Astrocyte (in vitro differentiated cells and primary cell): Measurements from ENCODE around the gene KCNA5. TPM values are rescaled to one million over a fixed set of nuclear protein-coding genes. Genes with fewer than 3 reads are reported as not detected.
A peak's percentile ranks its signal among the peaks of the same experiment; 100 is the strongest.

Experiments used
- DNase-seq: peaks from one replicate; pipeline ENCODE4 v3.0.0-alpha.2; 2010; ENCODE audit warnings: low read depth
- FAIRE-seq: peaks from 2 replicates; lab custom pipeline; 2011; peaks lifted over from hg19 to GRCh38; lab: Jason Lieb, UNC
- H2AFZ ChIP-seq: 2 replicates; pipeline ENCODE4 v1.6.0; 2012; ENCODE audit warnings: low read depth, low read length, inconsistent platforms
- H3K27ac ChIP-seq: 2 replicates; pipeline ENCODE4 v1.5.1; 2011; ENCODE audit warnings: low read depth, low read length, inconsistent platforms
- H3K27me3 ChIP-seq: 2 replicates; pipeline ENCODE4 v1.6.0; 2011; ENCODE audit warnings: low read length, inconsistent platforms; ENCODE audit not compliant: insufficient read depth
- H3K36me3 ChIP-seq: 2 replicates; pipeline ENCODE4 v1.5.1; 2011; ENCODE audit warnings: low read length, inconsistent platforms; ENCODE audit not compliant: insufficient read depth
- H3K4me1 ChIP-seq: 2 replicates; pipeline ENCODE4 v1.5.1; 2011; ENCODE audit warnings: low read length, inconsistent platforms; ENCODE audit not compliant: insufficient read depth
- H3K4me2 ChIP-seq: 2 replicates; pipeline ENCODE4 v1.6.0; 2012; ENCODE audit warnings: low read length, inconsistent platforms
- H3K4me3 ChIP-seq: 2 replicates; pipeline ENCODE4 v1.5.1; 2011; ENCODE audit warnings: low read depth, mild to moderate bottlenecking, low read length, inconsistent platforms; ENCODE audit not compliant: insufficient read depth
- H3K79me2 ChIP-seq: 2 replicates; pipeline ENCODE4 v1.6.0; 2012; ENCODE audit warnings: mild to moderate bottlenecking, low read length, inconsistent platforms; ENCODE audit not compliant: insufficient read depth
- H3K9ac ChIP-seq: 2 replicates; pipeline ENCODE4 v1.6.0; 2012; ENCODE audit warnings: mild to moderate bottlenecking, low read length, inconsistent platforms
- H3K9me3 ChIP-seq: 2 replicates; pipeline ENCODE4 v1.5.1; 2012; ENCODE audit warnings: low read depth, mild to moderate bottlenecking, low read length, inconsistent platforms; ENCODE audit not compliant: insufficient read depth
- H4K20me1 ChIP-seq: 2 replicates; pipeline ENCODE4 v1.6.0; 2012; ENCODE audit warnings: low read length, inconsistent platforms; ENCODE audit not compliant: insufficient read depth
- H3K27ac Mint-ChIP-seq: one replicate; pipeline ENCODE4 v1.8.0; 2021; ENCODE audit warnings: mild to moderate bottlenecking, mixed read lengths; ENCODE audit not compliant: unreplicated experiment
- H3K27me3 Mint-ChIP-seq: one replicate; pipeline ENCODE4 v1.8.0; 2021; ENCODE audit warnings: low read depth, mixed read lengths; ENCODE audit not compliant: unreplicated experiment
- H3K36me3 Mint-ChIP-seq: one replicate; pipeline ENCODE4 v1.8.0; 2021; ENCODE audit warnings: low read depth, mixed read lengths; ENCODE audit not compliant: unreplicated experiment
- H3K4me1 Mint-ChIP-seq: one replicate; pipeline ENCODE4 v1.8.0; 2021; ENCODE audit warnings: low read depth, mixed read lengths; ENCODE audit not compliant: unreplicated experiment
- H3K4me3 Mint-ChIP-seq: one replicate; pipeline ENCODE4 v1.8.0; 2021; ENCODE audit warnings: mild to moderate bottlenecking, moderate library complexity, mixed read lengths; ENCODE audit not compliant: unreplicated experiment
- H3K9me3 Mint-ChIP-seq: one replicate; pipeline ENCODE4 v1.8.0; 2021; ENCODE audit warnings: mild to moderate bottlenecking, mixed read lengths; ENCODE audit not compliant: unreplicated experiment
- EZH2 ChIP-seq: IDR thresholded peaks from 2 replicates; pipeline ENCODE4 v1.6.1; 2012; ENCODE audit warnings: mild to moderate bottlenecking, low read length, inconsistent platforms; ENCODE audit not compliant: insufficient read depth
- total RNA-seq: library from RNA; stranded (reverse); gene quantifications from 2 replicates; pipeline ENCODE4 v1.2.1, GENCODE V29; 2021
- TF ChIP-seq, protein P1 (sequence below): IDR thresholded peaks from 2 replicates; pipeline ENCODE4 v1.5.1; 2011; ENCODE audit warnings: low read depth, mild to moderate bottlenecking, inconsistent platforms, low read length, moderate library complexity; ENCODE audit not compliant: insufficient read depth

The KCNA5 gene
- total RNA-seq, 1 donor from 2014 or later = not detected

DNA sequence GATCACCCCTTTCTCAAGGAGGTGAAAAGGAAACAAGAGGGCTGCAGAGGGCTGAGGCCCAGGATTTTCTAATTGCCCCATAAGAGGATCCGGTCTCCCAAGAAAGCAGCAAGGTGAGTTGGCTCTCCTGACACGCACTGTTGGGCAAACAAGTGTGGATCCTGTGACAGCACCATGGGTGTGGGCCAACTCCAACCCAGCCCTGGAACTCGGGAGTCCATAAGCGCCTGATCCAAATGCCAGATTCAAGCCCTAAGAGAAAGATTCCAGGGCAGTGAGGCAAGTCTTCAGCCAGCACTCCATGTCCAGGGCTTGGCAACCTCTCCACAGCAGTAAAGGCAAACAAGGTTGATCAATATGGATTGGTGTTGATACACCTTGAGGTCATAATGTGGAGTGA, 33.1 kb downstream of the KCNA5 start:
- DNase-seq = no peak
- TF ChIP-seq, protein P1, sequence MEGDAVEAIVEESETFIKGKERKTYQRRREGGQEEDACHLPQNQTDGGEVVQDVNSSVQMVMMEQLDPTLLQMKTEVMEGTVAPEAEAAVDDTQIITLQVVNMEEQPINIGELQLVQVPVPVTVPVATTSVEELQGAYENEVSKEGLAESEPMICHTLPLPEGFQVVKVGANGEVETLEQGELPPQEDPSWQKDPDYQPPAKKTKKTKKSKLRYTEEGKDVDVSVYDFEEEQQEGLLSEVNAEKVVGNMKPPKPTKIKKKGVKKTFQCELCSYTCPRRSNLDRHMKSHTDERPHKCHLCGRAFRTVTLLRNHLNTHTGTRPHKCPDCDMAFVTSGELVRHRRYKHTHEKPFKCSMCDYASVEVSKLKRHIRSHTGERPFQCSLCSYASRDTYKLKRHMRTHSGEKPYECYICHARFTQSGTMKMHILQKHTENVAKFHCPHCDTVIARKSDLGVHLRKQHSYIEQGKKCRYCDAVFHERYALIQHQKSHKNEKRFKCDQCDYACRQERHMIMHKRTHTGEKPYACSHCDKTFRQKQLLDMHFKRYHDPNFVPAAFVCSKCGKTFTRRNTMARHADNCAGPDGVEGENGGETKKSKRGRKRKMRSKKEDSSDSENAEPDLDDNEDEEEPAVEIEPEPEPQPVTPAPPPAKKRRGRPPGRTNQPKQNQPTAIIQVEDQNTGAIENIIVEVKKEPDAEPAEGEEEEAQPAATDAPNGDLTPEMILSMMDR = no peak
- no peak for TF ChIP-seq EZH2
- H3K9me3 Mint-ChIP-seq = no peaks in the 10 kb centered on the region
- Histone ChIP-seq H3K27ac (no peak overlapping the region), H3K4me2 (no peak overlapping the region), H3K9me3 (no peaks in the 10 kb centered on the region), H3K36me3 (no peaks in the 10 kb centered on the region), H3K27me3 (peaks cover 4% of the 10 kb centered on the region), H3K4me1 (peaks cover 5% of the 10 kb centered on the region), H3K4me3 (no peak overlapping the region), H3K79me2 (no peaks in the 10 kb centered on the region), H2AFZ (no peak overlapping the region), H4K20me1 (no peaks in the 10 kb centered on the region), H3K9ac (no peak overlapping the region)
- peaks cover 47% of the 10 kb centered on the region for H3K27me3 Mint-ChIP-seq
- no peaks in the 10 kb centered on the region for H3K36me3 Mint-ChIP-seq
- H3K4me3 Mint-ChIP-seq = no peak overlapping the region
- peaks cover 22% of the 10 kb centered on the region for H3K4me1 Mint-ChIP-seq
- no peak overlapping the region for H3K27ac Mint-ChIP-seq
- FAIRE-seq = no peak

DNA sequence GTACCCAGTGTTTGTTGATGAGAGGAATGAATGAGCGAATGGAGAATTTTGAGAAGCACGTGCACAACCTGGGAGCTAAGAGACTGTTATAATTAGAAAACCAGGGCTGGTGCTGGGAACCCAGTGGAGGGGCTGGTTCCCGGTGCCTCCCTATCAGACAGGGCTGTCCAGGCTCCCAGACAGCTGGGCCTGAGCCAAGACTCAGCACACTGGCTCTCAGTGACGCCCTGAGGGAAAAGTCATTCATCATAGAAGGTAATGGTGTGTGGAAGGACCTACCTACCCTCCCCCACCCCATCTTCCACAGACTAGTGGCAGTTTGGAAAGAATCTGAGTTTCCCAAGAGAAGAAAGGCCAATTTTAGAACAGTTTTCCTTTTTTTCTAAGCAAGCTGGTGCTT, 34.7 kb downstream of the KCNA5 start:
- H3K27ac ChIP-seq = no peak overlapping the region
- peaks cover 4% of the 10 kb centered on the region for H3K27me3 ChIP-seq
- H3K9ac ChIP-seq = no peak overlapping the region
- H2AFZ ChIP-seq = no peak overlapping the region
- FAIRE-seq (no peak), DNase-seq (peak; percentile 20)
- H3K4me1 ChIP-seq = peaks cover 5% of the 10 kb centered on the region
- no peak for TF ChIP-seq EZH2
- TF ChIP-seq, protein P1 = no peak
- no peak overlapping the region for H3K27ac Mint-ChIP-seq
- no peaks in the 10 kb centered on the region for H3K9me3 ChIP-seq
- H3K79me2 ChIP-seq = no peaks in the 10 kb centered on the region
- no peaks in the 10 kb centered on the region for H3K9me3 Mint-ChIP-seq
- H3K4me1 Mint-ChIP-seq = peaks cover 22% of the 10 kb centered on the region
- H3K4me3 Mint-ChIP-seq = no peak overlapping the region
- no peaks in the 10 kb centered on the region for H3K36me3 ChIP-seq
- no peaks in the 10 kb centered on the region for H3K36me3 Mint-ChIP-seq
- H3K4me2 ChIP-seq = no peak overlapping the region
- H3K27me3 Mint-ChIP-seq = peaks cover 40% of the 10 kb centered on the region
- no peak overlapping the region for H3K4me3 ChIP-seq
- no peaks in the 10 kb centered on the region for H4K20me1 ChIP-seq

DNA sequence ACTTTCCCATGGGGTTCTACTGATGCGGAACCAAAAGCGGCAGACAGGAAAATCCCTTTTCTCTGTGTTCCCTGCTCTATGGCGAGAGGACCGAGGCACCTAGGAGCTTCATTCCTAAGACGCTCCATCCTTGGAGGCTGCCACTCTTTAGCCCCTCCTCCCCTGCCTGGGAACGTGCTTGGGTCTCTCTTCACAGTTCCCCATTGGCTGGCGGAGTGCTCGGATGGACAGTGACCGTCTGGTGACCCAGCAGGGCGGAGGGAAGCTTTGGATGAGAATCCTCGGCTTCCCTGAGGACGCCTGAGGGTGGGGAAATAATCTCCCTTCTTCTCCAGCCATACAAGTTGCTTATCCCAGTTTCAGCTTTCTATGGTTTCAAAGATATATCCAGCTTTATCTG, 37.3 kb downstream of the KCNA5 start:
- no peaks in the 10 kb centered on the region for H3K9me3 Mint-ChIP-seq
- DNase-seq = no peak
- H2AFZ ChIP-seq = no peak overlapping the region
- H3K9me3 ChIP-seq = no peaks in the 10 kb centered on the region
- no peak overlapping the region for H3K4me3 Mint-ChIP-seq
- H3K4me1 ChIP-seq = peaks cover 26% of the 10 kb centered on the region
- peaks cover 31% of the 10 kb centered on the region for H3K4me1 Mint-ChIP-seq
- no peaks in the 10 kb centered on the region for H3K36me3 ChIP-seq
- no peak overlapping the region for H3K9ac ChIP-seq
- H3K4me2 ChIP-seq = no peak overlapping the region
- FAIRE-seq = no peak
- H3K27me3 ChIP-seq = peaks cover 4% of the 10 kb centered on the region
- no peaks in the 10 kb centered on the region for H4K20me1 ChIP-seq
- no peak overlapping the region for H3K4me3 ChIP-seq
- H3K27ac Mint-ChIP-seq = no peak overlapping the region
- H3K27ac ChIP-seq = no peak overlapping the region
- no peaks in the 10 kb centered on the region for H3K79me2 ChIP-seq
- TF ChIP-seq, protein P1 = no peak
- no peak for TF ChIP-seq EZH2
- H3K27me3 Mint-ChIP-seq = peaks cover 24% of the 10 kb centered on the region
- H3K36me3 Mint-ChIP-seq = no peaks in the 10 kb centered on the region
